Astrocyte (in vitro differentiated cells and primary cell): ENCODE data around the gene NCDN. TPM values are rescaled to one million over a fixed set of nuclear protein-coding genes. Genes with fewer than 3 reads are reported as not detected.

Experiments
- DNase-seq: peaks from one replicate; pipeline ENCODE4 v3.0.0-alpha.2; 2010; ENCODE audit warnings: low read depth
- FAIRE-seq: peaks from 2 replicates; lab custom pipeline; 2011; peaks lifted over from hg19 to GRCh38; lab: Jason Lieb, UNC
- H2AFZ ChIP-seq: 2 replicates; pipeline ENCODE4 v1.6.0; 2012; ENCODE audit warnings: low read depth, low read length, inconsistent platforms
- H3K27ac ChIP-seq: 2 replicates; pipeline ENCODE4 v1.5.1; 2011; ENCODE audit warnings: low read depth, low read length, inconsistent platforms
- H3K27me3 ChIP-seq: 2 replicates; pipeline ENCODE4 v1.6.0; 2011; ENCODE audit warnings: low read length, inconsistent platforms; ENCODE audit not compliant: insufficient read depth
- H3K36me3 ChIP-seq: 2 replicates; pipeline ENCODE4 v1.5.1; 2011; ENCODE audit warnings: low read length, inconsistent platforms; ENCODE audit not compliant: insufficient read depth
- H3K4me1 ChIP-seq: 2 replicates; pipeline ENCODE4 v1.5.1; 2011; ENCODE audit warnings: low read length, inconsistent platforms; ENCODE audit not compliant: insufficient read depth
- H3K4me2 ChIP-seq: 2 replicates; pipeline ENCODE4 v1.6.0; 2012; ENCODE audit warnings: low read length, inconsistent platforms
- H3K4me3 ChIP-seq: 2 replicates; pipeline ENCODE4 v1.5.1; 2011; ENCODE audit warnings: low read depth, mild to moderate bottlenecking, low read length, inconsistent platforms; ENCODE audit not compliant: insufficient read depth
- H3K79me2 ChIP-seq: 2 replicates; pipeline ENCODE4 v1.6.0; 2012; ENCODE audit warnings: mild to moderate bottlenecking, low read length, inconsistent platforms; ENCODE audit not compliant: insufficient read depth
- H3K9ac ChIP-seq: 2 replicates; pipeline ENCODE4 v1.6.0; 2012; ENCODE audit warnings: mild to moderate bottlenecking, low read length, inconsistent platforms
- H3K9me3 ChIP-seq: 2 replicates; pipeline ENCODE4 v1.5.1; 2012; ENCODE audit warnings: low read depth, mild to moderate bottlenecking, low read length, inconsistent platforms; ENCODE audit not compliant: insufficient read depth
- H4K20me1 ChIP-seq: 2 replicates; pipeline ENCODE4 v1.6.0; 2012; ENCODE audit warnings: low read length, inconsistent platforms; ENCODE audit not compliant: insufficient read depth
- H3K27ac Mint-ChIP-seq: one replicate; pipeline ENCODE4 v1.8.0; 2021; ENCODE audit warnings: mild to moderate bottlenecking, mixed read lengths; ENCODE audit not compliant: unreplicated experiment
- H3K27me3 Mint-ChIP-seq: one replicate; pipeline ENCODE4 v1.8.0; 2021; ENCODE audit warnings: low read depth, mixed read lengths; ENCODE audit not compliant: unreplicated experiment
- H3K36me3 Mint-ChIP-seq: one replicate; pipeline ENCODE4 v1.8.0; 2021; ENCODE audit warnings: low read depth, mixed read lengths; ENCODE audit not compliant: unreplicated experiment
- H3K4me1 Mint-ChIP-seq: one replicate; pipeline ENCODE4 v1.8.0; 2021; ENCODE audit warnings: low read depth, mixed read lengths; ENCODE audit not compliant: unreplicated experiment
- H3K4me3 Mint-ChIP-seq: one replicate; pipeline ENCODE4 v1.8.0; 2021; ENCODE audit warnings: mild to moderate bottlenecking, moderate library complexity, mixed read lengths; ENCODE audit not compliant: unreplicated experiment
- H3K9me3 Mint-ChIP-seq: one replicate; pipeline ENCODE4 v1.8.0; 2021; ENCODE audit warnings: mild to moderate bottlenecking, mixed read lengths; ENCODE audit not compliant: unreplicated experiment
- CTCF ChIP-seq: IDR thresholded peaks from 2 replicates; pipeline ENCODE4 v1.5.1; 2011; ENCODE audit warnings: low read depth, mild to moderate bottlenecking, inconsistent platforms, low read length, moderate library complexity; ENCODE audit not compliant: insufficient read depth
- EZH2 ChIP-seq: IDR thresholded peaks from 2 replicates; pipeline ENCODE4 v1.6.1; 2012; ENCODE audit warnings: mild to moderate bottlenecking, low read length, inconsistent platforms; ENCODE audit not compliant: insufficient read depth
- total RNA-seq: library from RNA; stranded (reverse); gene quantifications from 2 replicates; pipeline ENCODE4 v1.2.1, GENCODE V29; 2021

The NCDN gene
- total RNA-seq, 1 donor from 2014 or later, result 42.1 TPM

GRCh38 chr1:35536556-35537162 lies 20.9 kb upstream of the NCDN start:
- Histone ChIP-seq H3K4me1 (peaks cover 28% of the 10 kb centered on the region), H3K9me3 (no peaks in the 10 kb centered on the region), H3K36me3 (no peaks in the 10 kb centered on the region), H3K27ac (no peak overlapping the region), H3K4me2 (no peak overlapping the region), H4K20me1 (peaks cover 55% of the 10 kb centered on the region), H3K4me3 (no peak overlapping the region), H3K27me3 (no peaks in the 10 kb centered on the region), H2AFZ (no peak overlapping the region), H3K9ac (no peak overlapping the region), H3K79me2 (peaks cover 26% of the 10 kb centered on the region)
- H3K4me3 Mint-ChIP-seq, result no peak overlapping the region
- no peak for TF ChIP-seq EZH2
- TF ChIP-seq CTCF, result no peak
- H3K9me3 Mint-ChIP-seq, result no peaks in the 10 kb centered on the region
- peaks cover 14% of the 10 kb centered on the region for H3K36me3 Mint-ChIP-seq
- no peak for FAIRE-seq
- peaks cover 28% of the 10 kb centered on the region for H3K4me1 Mint-ChIP-seq
- DNase-seq, result no peak
- no peak overlapping the region for H3K27ac Mint-ChIP-seq
- no peaks in the 10 kb centered on the region for H3K27me3 Mint-ChIP-seq

DNA sequence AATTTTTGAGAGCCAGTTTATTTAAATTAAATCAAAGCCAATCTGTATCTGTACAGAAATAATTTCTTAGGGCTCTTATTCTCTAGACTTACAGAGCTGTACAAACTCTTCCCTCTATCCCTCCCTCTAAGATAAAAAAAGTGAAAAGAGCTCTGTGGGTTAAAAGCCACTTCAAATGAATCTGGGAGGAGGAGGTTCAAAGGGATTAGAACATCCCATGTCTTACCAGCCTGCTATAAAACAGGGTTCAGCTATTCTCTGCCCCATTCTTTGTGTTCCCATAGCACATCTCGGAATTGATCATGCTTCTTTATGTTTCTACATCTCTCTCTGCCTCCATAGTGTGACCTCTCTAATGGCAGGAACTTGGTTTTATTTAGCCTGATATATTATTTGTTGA lies 19.8 kb upstream of the NCDN start:
- FAIRE-seq (no peak), DNase-seq (no peak)
- Histone ChIP-seq H4K20me1 (peaks cover 56% of the 10 kb centered on the region), H3K36me3 (no peaks in the 10 kb centered on the region), H3K9me3 (no peaks in the 10 kb centered on the region), H2AFZ (no peak overlapping the region), H3K4me1 (peaks cover 28% of the 10 kb centered on the region), H3K9ac (no peak overlapping the region), H3K79me2 (peaks cover 35% of the 10 kb centered on the region), H3K4me3 (no peak overlapping the region), H3K27me3 (no peaks in the 10 kb centered on the region), H3K27ac (no peak overlapping the region), H3K4me2 (no peak overlapping the region)
- Mint-ChIP-seq H3K4me1 (peaks cover 28% of the 10 kb centered on the region), H3K9me3 (no peaks in the 10 kb centered on the region), H3K4me3 (no peak overlapping the region), H3K27me3 (no peaks in the 10 kb centered on the region), H3K27ac (no peak overlapping the region), H3K36me3 (peaks cover 11% of the 10 kb centered on the region)
- TF ChIP-seq EZH2, result no peak
- TF ChIP-seq CTCF, result no peak

GRCh38 chr1:35539073-35539823 lies 18.4 kb upstream of the NCDN start:
- peak overlapping the region; percentile 57 for H3K4me2 ChIP-seq
- no peak overlapping the region for H2AFZ ChIP-seq
- Mint-ChIP-seq H3K27ac (peak overlapping the region; percentile 43), H3K4me3 (no peak overlapping the region), H3K27me3 (no peaks in the 10 kb centered on the region), H3K9me3 (no peaks in the 10 kb centered on the region), H3K4me1 (peaks cover 28% of the 10 kb centered on the region), H3K36me3 (peaks cover 9% of the 10 kb centered on the region)
- H3K27me3 ChIP-seq, result no peaks in the 10 kb centered on the region
- peaks cover 28% of the 10 kb centered on the region for H3K4me1 ChIP-seq
- H3K9me3 ChIP-seq, result no peaks in the 10 kb centered on the region
- peak overlapping the region; percentile 47 for H3K27ac ChIP-seq
- peaks cover 58% of the 10 kb centered on the region for H4K20me1 ChIP-seq
- FAIRE-seq (no peak), DNase-seq (peak; percentile 37)
- H3K9ac ChIP-seq, result peak overlapping the region; percentile 2
- H3K36me3 ChIP-seq, result no peaks in the 10 kb centered on the region
- no peak overlapping the region for H3K4me3 ChIP-seq
- peaks cover 34% of the 10 kb centered on the region for H3K79me2 ChIP-seq
- TF ChIP-seq CTCF (no peak), EZH2 (no peak)
